ENCODE results near the gene SYNE1.
"Not testable (repeated sequence)": the region's sequence is repeated elsewhere in the genome, so short reads cannot be mapped to it uniquely, and the experiment has no call there.

SYNE1 gene

GRCh38 chr6:152482289-152482688, 154.9 kb downstream of the SYNE1 start:
- DNase-seq = no peak

- DNase-seq = no peak
Measured at GRCh38 chr6:152478377-152479010, 158.7 kb downstream of the SYNE1 start.

- peak; percentile 67 for DNase-seq
Measured at GRCh38 chr6:152474354-152474753, 162.8 kb downstream of the SYNE1 start.

GRCh38 chr6:152472325-152472724, 164.8 kb downstream of the SYNE1 start:
- DNase-seq = peak; percentile 41

GRCh38 chr6:152471456-152472265, 165.5 kb downstream of the SYNE1 start:
- peak; percentile 28 for DNase-seq

GRCh38 chr6:152463164-152463563, 174.0 kb downstream of the SYNE1 start:
- no peak for DNase-seq

GRCh38 chr6:152462716-152463115, 174.4 kb downstream of the SYNE1 start:
- no peak for DNase-seq

- no peak for DNase-seq
Measured at GRCh38 chr6:152461556-152461955, 175.6 kb downstream of the SYNE1 start.

GRCh38 chr6:152458648-152459644, 178.2 kb downstream of the SYNE1 start:
- no peak for DNase-seq

GRCh38 chr6:152457949-152458624, 179.1 kb downstream of the SYNE1 start:
- no peak for DNase-seq

- no peak for DNase-seq
Measured at GRCh38 chr6:152454003-152454402, 183.2 kb downstream of the SYNE1 start.

GRCh38 chr6:152453421-152453820, 183.7 kb downstream of the SYNE1 start:
- DNase-seq = no peak

- no peak for DNase-seq
Measured at GRCh38 chr6:152452639-152453038, 184.5 kb downstream of the SYNE1 start.

- DNase-seq = no peak
Measured at GRCh38 chr6:152450519-152450918, 186.6 kb downstream of the SYNE1 start.

- DNase-seq = no peak
Measured at GRCh38 chr6:152441902-152442301, 195.3 kb downstream of the SYNE1 start.

GRCh38 chr6:152435816-152436215, 201.3 kb downstream of the SYNE1 start:
- DNase-seq = no peak

GRCh38 chr6:152432758-152433157, 204.4 kb downstream of the SYNE1 start:
- DNase-seq = no peak

- peak; percentile 17 for DNase-seq
Measured at GRCh38 chr6:152428126-152428525, 209.0 kb downstream of the SYNE1 start.

GRCh38 chr6:152426276-152426675, 210.9 kb downstream of the SYNE1 start:
- no peak for DNase-seq

- no peak for DNase-seq
Measured at GRCh38 chr6:152423216-152424103, 213.7 kb downstream of the SYNE1 start.

- not testable (repeated sequence) for DNase-seq
Measured at GRCh38 chr6:152421496-152421895, 215.7 kb downstream of the SYNE1 start.
